MCF 10A (cell line): ENCODE measurements around the gene ICAM2. TPM values are rescaled to one million over a fixed set of nuclear protein-coding genes. Genes with fewer than 3 reads are reported as not detected.
"Not testable (repeated sequence)": the region's sequence is repeated elsewhere in the genome, so short reads cannot be mapped to it uniquely, and the experiment has no call there.

Source experiments
- BruUV-seq: library from RNA; stranded (reverse); fragments of 400-500 nt; replicated peaks from 2 replicates; lab custom pipeline; 2021; lab: Mats Ljungman, UMichigan
- CTCF ChIA-PET: fragments of 300-600 bp; sonication (Branson Sonifier 250); formaldehyde crosslinking; extraction: SDS; loops from one replicate; lab custom pipeline; 2021; ENCODE audit warnings: antibody characterized with exemption, inconsistent platforms; lab: Yijun Ruan, JAX
- POLR2A ChIA-PET: fragments of 300-600, 350-650 bp; sonication (Branson Sonifier 250); formaldehyde crosslinking; extraction: SDS; loops from one replicate; lab custom pipeline; 2020; ENCODE audit warnings: antibody characterized with exemption, inconsistent platforms; lab: Yijun Ruan, JAX
- DNase-seq: peaks from one replicate; pipeline ENCODE4 v3.0.0-alpha.2; 2018; ENCODE audit not compliant: unreplicated experiment
- H3K27ac Mint-ChIP-seq: one replicate; pipeline ENCODE4 v1.8.0; 2022; ENCODE audit warnings: mild to moderate bottlenecking, low read depth, mixed read lengths; ENCODE audit not compliant: unreplicated experiment
- H3K27me3 Mint-ChIP-seq: one replicate; pipeline ENCODE4 v1.8.0; 2022; ENCODE audit warnings: mixed read lengths; ENCODE audit not compliant: insufficient read depth, unreplicated experiment
- H3K36me3 Mint-ChIP-seq: one replicate; pipeline ENCODE4 v1.8.0; 2022; ENCODE audit warnings: mild to moderate bottlenecking, moderate library complexity, mixed read lengths; ENCODE audit not compliant: insufficient read depth, unreplicated experiment
- H3K4me1 Mint-ChIP-seq: one replicate; pipeline ENCODE4 v1.8.0; 2022; ENCODE audit warnings: mixed read lengths; ENCODE audit not compliant: insufficient read depth, unreplicated experiment
- H3K4me3 Mint-ChIP-seq: one replicate; pipeline ENCODE4 v1.8.0; 2022; ENCODE audit warnings: mild to moderate bottlenecking, moderate library complexity, mixed read lengths; ENCODE audit not compliant: unreplicated experiment
- H3K9me3 Mint-ChIP-seq: one replicate; pipeline ENCODE4 v1.8.0; 2022; ENCODE audit warnings: mixed read lengths; ENCODE audit not compliant: unreplicated experiment
- CTCF ChIP-seq: fragments of 200-600 bp; IDR thresholded peaks from one replicate; pipeline ENCODE4 v1.8.0; 2022; ENCODE audit warnings: antibody characterized with exemption, mild to moderate bottlenecking; ENCODE audit not compliant: unreplicated experiment
- intact Hi-C: fragments of 100-400 bp; cut with micrococcal nuclease; formaldehyde crosslinking; loops from 2 replicates; pipeline ENCODE4 v1.14.1; 2022
- total RNA-seq: library from RNA; stranded (reverse); gene quantifications from 2 replicates; pipeline ENCODE4 v1.2.3, GENCODE V29; 2022

The ICAM2 gene
- total RNA-seq, 1 experiment from 2014 or later: not detected

- Mint-ChIP-seq H3K27me3 (no peaks in the 10 kb centered on the region), H3K4me1 (peaks cover 6% of the 10 kb centered on the region), H3K27ac (no peak overlapping the region), H3K9me3 (no peaks in the 10 kb centered on the region), H3K4me3 (no peak overlapping the region), H3K36me3 (no peaks in the 10 kb centered on the region)
- DNase-seq: no peak
- no TSS peak for BruUV-seq
- intact Hi-C loops: no loop called here
- POLR2A ChIA-PET: no interaction called here
- TF ChIP-seq CTCF: no peak
- CTCF ChIA-PET: no interaction called here
These were observed 11.6 kb downstream of the ICAM2 start for GRCh38 chr17:64008830-64009229.

- no TSS peak for BruUV-seq
- no peak for TF ChIP-seq CTCF
- H3K4me3 Mint-ChIP-seq: no peak overlapping the region
- POLR2A ChIA-PET: no interaction called here
- H3K27ac Mint-ChIP-seq: no peak overlapping the region
- peaks cover 6% of the 10 kb centered on the region for H3K4me1 Mint-ChIP-seq
- H3K27me3 Mint-ChIP-seq: no peaks in the 10 kb centered on the region
- no peaks in the 10 kb centered on the region for H3K36me3 Mint-ChIP-seq
- no peak for DNase-seq
- no peaks in the 10 kb centered on the region for H3K9me3 Mint-ChIP-seq
- CTCF ChIA-PET: no interaction called here
- intact Hi-C loops: no loop called here
These were observed 12.1 kb downstream of the ICAM2 start for GRCh38 chr17:64008346-64008745.

GRCh38 chr17:64007838-64008282 lies 12.6 kb downstream of the ICAM2 start:
- TF ChIP-seq CTCF: no peak
- no TSS peak for BruUV-seq
- intact Hi-C loops: no loop called here
- Mint-ChIP-seq H3K4me3 (no peak overlapping the region), H3K36me3 (no peaks in the 10 kb centered on the region), H3K9me3 (no peaks in the 10 kb centered on the region), H3K4me1 (peaks cover 6% of the 10 kb centered on the region), H3K27me3 (no peaks in the 10 kb centered on the region), H3K27ac (no peak overlapping the region)
- ChIA-PET POLR2A (interaction anchor here (0.6 kb wide), 1 partner anchor 1839 kb away, joined by 3 read pairs; no protein-coding TSS in a partner anchor), CTCF (interaction anchor here (1.4 to 1.5 kb wide), 2 partner anchors 9 to 17 kb away, joined by 3 read pairs; no protein-coding TSS in a partner anchor)
- no peak for DNase-seq

GRCh38 chr17:64007089-64007837 lies 13.2 kb downstream of the ICAM2 start:
- H3K9me3 Mint-ChIP-seq, intact Hi-C loops, H3K4me3 Mint-ChIP-seq, H3K27me3 Mint-ChIP-seq, H3K27ac Mint-ChIP-seq, BruUV-seq, H3K36me3 Mint-ChIP-seq, H3K4me1 Mint-ChIP-seq, DNase-seq: not testable (repeated sequence)
- ChIA-PET CTCF (interaction anchor here (0.9 to 1.5 kb wide), 4 partner anchors 10 to 275 kb away, joined by 3 to 4 read pairs (median 3); partner anchors contain the start of gene ICAM2), POLR2A (interaction anchor here (0.6 kb wide), 1 partner anchor 1839 kb away, joined by 3 read pairs; no protein-coding TSS in a partner anchor)
